ENCODE data around the gene FLRT3. TPM values are rescaled to one million over a fixed set of nuclear protein-coding genes. Genes with fewer than 3 reads are reported as not detected.

FLRT3 gene
- total and polyA plus RNA-seq, 10 of the 15 experiments (the other 5 are each of a cell fraction or from before 2014, with no cell fraction given), result 0.06 to 1.9 (median 0.29) TPM

DNA sequence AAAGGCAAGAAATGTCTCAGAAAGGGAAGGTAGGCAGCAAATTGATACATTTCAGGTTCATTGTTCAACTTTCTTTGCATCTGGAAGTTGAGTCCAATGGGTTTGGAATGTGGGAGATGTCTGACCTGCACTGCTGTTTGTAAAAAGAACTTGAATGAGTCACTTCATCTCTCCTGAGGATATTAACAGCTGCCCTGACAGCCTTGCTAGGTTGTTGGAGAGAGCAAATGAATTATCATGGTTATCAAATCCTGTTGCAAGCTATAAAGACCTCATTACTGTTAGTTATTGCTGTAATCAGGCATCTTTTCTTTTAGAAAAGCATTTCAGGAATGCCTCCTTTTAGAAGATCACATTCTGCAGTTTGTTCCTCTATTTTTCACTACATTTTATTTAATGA, 23.0 kb upstream of the FLRT3 start:
- no peak overlapping the region for H3K4me3 ChIP-seq
- DNase-seq (ENCODE audit: low read depth, low spot score) (no peak), FAIRE-seq (no peak)

GRCh38 chr20:14355791-14356190, 18.4 kb upstream of the FLRT3 start:
- no peak overlapping the region for H3K9ac ChIP-seq (ENCODE audit: control insufficient read depth, insufficient read depth, low read length)
- H4K20me1 ChIP-seq (ENCODE audit: control insufficient read depth, insufficient read depth), result no peaks in the 10 kb centered on the region
- FAIRE-seq, result no peak
- no peak overlapping the region for H2AFZ ChIP-seq (ENCODE audit: control insufficient read depth, low read depth, low read length)
- H3K27ac ChIP-seq (ENCODE audit: control insufficient read depth, insufficient read depth), result no peak overlapping the region
- no peaks in the 10 kb centered on the region for H3K27me3 ChIP-seq (replicated peaks in 1 of 2; ENCODE audit: control insufficient read depth in 2 of 2, insufficient read depth in 2 of 2, low read length in 1 of 2)
- in situ Hi-C loops (cut with MboI), result no loop called here
- H3K9me3 ChIP-seq (replicated peaks; ENCODE audit: control insufficient read depth, insufficient read depth, low read length), result no peaks in the 10 kb centered on the region
- no peak for DNase-seq (ENCODE audit: low read depth, low spot score)
- WGBS (ENCODE audit: insufficient coverage, insufficient replicate concordance, low lambda C conversion rate, missing lambda C conversion rate), result 0% methylated on average over 1 of the region's 1 CpG
- RAD21 ChIA-PET (ENCODE audit: unreplicated experiment), result no interaction called here
- no peak for TF ChIP-seq NR2C2 (IDR thresholded peaks at IDR 0.05; ENCODE audit: borderline replicate concordance, control insufficient read depth, insufficient read length, low read depth)
- no peak for TF ChIP-seq MYC (IDR thresholded peaks at IDR 0.05; ENCODE audit: insufficient read depth, insufficient read length, insufficient replicate concordance, low read length, severe bottlenecking)
- no peak for TF ChIP-seq BRCA1 (IDR thresholded peaks at IDR 0.05; ENCODE audit: low read depth, low read length)
- TF ChIP-seq TCF12 (IDR thresholded peaks at IDR 0.05; ENCODE audit: low read depth, low read length), result no peak
- no peak for TF ChIP-seq RFX5 (IDR thresholded peaks at IDR 0.05; ENCODE audit: low read depth, low read length)
- no peak for TF ChIP-seq IRF3 (IDR thresholded peaks at IDR 0.05)
- no peak for TF ChIP-seq ZSCAN29 (IDR thresholded peaks at IDR 0.05)
- no TSS peak for BruUV-seq (replicated peaks)
- POLR2A ChIA-PET, result no interaction called here
- H3K36me3 ChIP-seq (ENCODE audit: control insufficient read depth in 2 of 2, insufficient read depth in 2 of 2, low read length in 1 of 2), result no peaks in the 10 kb centered on the region
- SMC1A ChIA-PET (ENCODE audit: uncharacterized antibody, unreplicated experiment), result interaction anchor here (0.6 to 1.0 kb wide), 2 partner anchors 13 to 18 kb away, joined by 3 read pairs; no protein-coding TSS in a partner anchor
- intact Hi-C loops (cut with micrococcal nuclease; ENCODE audit: unreplicated experiment), result no loop called here
- ATAC-seq, result no peak
- CTCF ChIA-PET, result interaction anchor here (0.6 kb wide), 1 partner anchor 219 kb away, joined by 3 read pairs; no protein-coding TSS in a partner anchor
- no peak overlapping the region for H3K4me3 ChIP-seq
- no peaks in the 10 kb centered on the region for H3K4me1 ChIP-seq (ENCODE audit: control insufficient read depth, insufficient read depth, low read length)
- no peaks in the 10 kb centered on the region for H3K79me2 ChIP-seq (ENCODE audit: control insufficient read depth, insufficient read depth, low read length)
- H3K4me2 ChIP-seq (ENCODE audit: control insufficient read depth, insufficient read depth), result no peak overlapping the region

More for the DNA sequence above, 23.0 kb upstream of the FLRT3 start:
- ATAC-seq, result no peak
- in situ Hi-C loops (cut with MboI), result no loop called here
- TF ChIP-seq ESRRA (IDR thresholded peaks at IDR 0.05; ENCODE audit: low read length) (no peak), NFIC (IDR thresholded peaks at IDR 0.05; ENCODE audit: low read depth, low read length) (no peak), CHD1 (IDR thresholded peaks at IDR 0.05; ENCODE audit: low read depth, low read length) (no peak), SMAD1 (IDR thresholded peaks at IDR 0.05; ENCODE audit: low read depth, partially characterized antibody) (no peak), CHD2 (IDR thresholded peaks at IDR 0.05; ENCODE audit: borderline replicate concordance, low read depth, low read length) (no peak), BRCA1 (IDR thresholded peaks at IDR 0.05; ENCODE audit: low read depth, low read length) (no peak), LARP7 (IDR thresholded peaks at IDR 0.05) (no peak), GABPA (IDR thresholded peaks at IDR 0.05; ENCODE audit: low read depth) (no peak)
- TF ChIP-seq, protein P1, sequence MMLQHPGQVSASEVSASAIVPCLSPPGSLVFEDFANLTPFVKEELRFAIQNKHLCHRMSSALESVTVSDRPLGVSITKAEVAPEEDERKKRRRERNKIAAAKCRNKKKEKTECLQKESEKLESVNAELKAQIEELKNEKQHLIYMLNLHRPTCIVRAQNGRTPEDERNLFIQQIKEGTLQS (IDR thresholded peaks at IDR 0.05; ENCODE audit: borderline replicate concordance, extremely low read depth, low read depth, low read length), result no peak
- no peaks in the 10 kb centered on the region for H3K4me1 ChIP-seq (ENCODE audit: control insufficient read depth, insufficient read depth, low read length)
- ChIA-PET CTCF (no interaction called here), RAD21 (ENCODE audit: unreplicated experiment) (no interaction called here), SMC1A (ENCODE audit: uncharacterized antibody, unreplicated experiment) (no interaction called here), POLR2A (no interaction called here)
- intact Hi-C loops (cut with micrococcal nuclease; ENCODE audit: unreplicated experiment), result no loop called here
- H3K79me2 ChIP-seq (ENCODE audit: control insufficient read depth, insufficient read depth, low read length), result no peaks in the 10 kb centered on the region
- H3K27me3 ChIP-seq (replicated peaks in 1 of 2; ENCODE audit: control insufficient read depth in 2 of 2, insufficient read depth in 2 of 2, low read length in 1 of 2), result no peaks in the 10 kb centered on the region
- no peak overlapping the region for H2AFZ ChIP-seq (ENCODE audit: control insufficient read depth, low read depth, low read length)
- BruUV-seq (replicated peaks), result no TSS peak
- no peaks in the 10 kb centered on the region for H3K36me3 ChIP-seq (ENCODE audit: control insufficient read depth in 2 of 2, insufficient read depth in 2 of 2, low read length in 1 of 2)
- H3K9ac ChIP-seq (ENCODE audit: control insufficient read depth, insufficient read depth, low read length), result no peak overlapping the region
- no peak overlapping the region for H3K27ac ChIP-seq (ENCODE audit: control insufficient read depth, insufficient read depth)
- H3K9me3 ChIP-seq (replicated peaks; ENCODE audit: control insufficient read depth, insufficient read depth, low read length), result no peaks in the 10 kb centered on the region
- no peaks in the 10 kb centered on the region for H4K20me1 ChIP-seq (ENCODE audit: control insufficient read depth, insufficient read depth)
- H3K4me2 ChIP-seq (ENCODE audit: control insufficient read depth, insufficient read depth), result no peak overlapping the region

Data from GM12878 (cell line).